Mesothelial cell of epicardium (in vitro differentiated cells): ENCODE data around the gene GPD2. TPM values are rescaled to one million over a fixed set of nuclear protein-coding genes. Genes with fewer than 3 reads are reported as not detected.

Experiments
- DNase-seq, 2 experiments: peaks; one replicate each; pipeline ENCODE4 v3.0.0; 2021; ENCODE audit warnings: low spot score in 2 of 2; ENCODE audit not compliant: unreplicated experiment in 2 of 2
- H3K27ac Mint-ChIP-seq: 2 replicates; pipeline ENCODE4 v1.8.0; 2021; ENCODE audit warnings: mixed read lengths
- H3K27me3 Mint-ChIP-seq: 2 replicates; pipeline ENCODE4 v1.8.0; 2021; ENCODE audit warnings: low read depth, mixed read lengths
- H3K36me3 Mint-ChIP-seq: 2 replicates; pipeline ENCODE4 v1.8.0; 2021; ENCODE audit warnings: mixed read lengths
- H3K4me1 Mint-ChIP-seq: 2 replicates; pipeline ENCODE4 v1.8.0; 2021; ENCODE audit warnings: mixed read lengths
- H3K4me3 Mint-ChIP-seq: 2 replicates; pipeline ENCODE4 v1.8.0; 2021; ENCODE audit warnings: mild to moderate bottlenecking, moderate library complexity, mixed read lengths
- H3K9me3 Mint-ChIP-seq: 2 replicates; pipeline ENCODE4 v1.8.0; 2021; ENCODE audit warnings: mixed read lengths
- total RNA-seq: library from RNA; stranded (reverse); gene quantifications from 3 replicates; pipeline ENCODE4 v1.2.1, GENCODE V29; 2021
- TF ChIP-seq, protein P1 (sequence below): fragments of 200-600 bp; sonication (generic); IDR thresholded peaks from one replicate; pipeline ENCODE4 v1.5.0; 2021; ENCODE audit warnings: antibody characterized with exemption; ENCODE audit not compliant: unreplicated experiment

The GPD2 gene
- total RNA-seq, 1 donor from 2014 or later = 21.7 TPM

DNA sequence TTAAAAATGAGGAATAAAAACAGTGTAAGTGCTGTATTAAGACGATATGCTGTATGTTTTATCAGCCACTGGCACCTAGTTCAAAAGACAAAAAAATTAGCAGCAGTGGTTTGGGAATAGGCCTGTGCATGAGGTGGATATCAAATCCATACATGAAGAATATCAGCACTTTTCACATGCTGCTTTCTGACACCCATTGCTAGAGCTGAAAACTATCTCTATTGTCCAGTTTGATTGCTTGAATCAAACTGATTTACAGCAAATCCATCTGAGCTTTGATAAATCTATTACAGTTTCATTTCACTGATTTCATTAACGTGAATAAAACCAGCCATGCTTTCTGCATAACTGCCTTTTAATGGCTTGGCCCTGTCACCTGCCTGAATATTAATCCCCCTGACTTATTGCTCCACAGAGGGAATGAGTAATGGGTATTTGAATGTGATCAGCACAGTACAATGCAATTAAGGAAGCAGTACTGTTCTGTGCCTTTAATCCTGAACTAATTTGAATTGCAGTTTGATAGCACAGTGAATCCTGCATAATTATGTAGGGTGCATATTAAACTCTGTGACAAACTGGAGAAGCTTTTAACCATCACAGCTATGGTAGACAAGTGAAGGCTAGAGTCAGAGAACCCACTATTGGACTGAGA lies 154.0 kb downstream of the GPD2 start:
- no peak for DNase-seq
- Mint-ChIP-seq H3K36me3 (no peaks in the 10 kb centered on the region), H3K4me1 (peaks cover 2% of the 10 kb centered on the region), H3K4me3 (no peak overlapping the region), H3K27ac (no peak overlapping the region), H3K27me3 (no peaks in the 10 kb centered on the region), H3K9me3 (no peaks in the 10 kb centered on the region)
- TF ChIP-seq, protein P1, sequence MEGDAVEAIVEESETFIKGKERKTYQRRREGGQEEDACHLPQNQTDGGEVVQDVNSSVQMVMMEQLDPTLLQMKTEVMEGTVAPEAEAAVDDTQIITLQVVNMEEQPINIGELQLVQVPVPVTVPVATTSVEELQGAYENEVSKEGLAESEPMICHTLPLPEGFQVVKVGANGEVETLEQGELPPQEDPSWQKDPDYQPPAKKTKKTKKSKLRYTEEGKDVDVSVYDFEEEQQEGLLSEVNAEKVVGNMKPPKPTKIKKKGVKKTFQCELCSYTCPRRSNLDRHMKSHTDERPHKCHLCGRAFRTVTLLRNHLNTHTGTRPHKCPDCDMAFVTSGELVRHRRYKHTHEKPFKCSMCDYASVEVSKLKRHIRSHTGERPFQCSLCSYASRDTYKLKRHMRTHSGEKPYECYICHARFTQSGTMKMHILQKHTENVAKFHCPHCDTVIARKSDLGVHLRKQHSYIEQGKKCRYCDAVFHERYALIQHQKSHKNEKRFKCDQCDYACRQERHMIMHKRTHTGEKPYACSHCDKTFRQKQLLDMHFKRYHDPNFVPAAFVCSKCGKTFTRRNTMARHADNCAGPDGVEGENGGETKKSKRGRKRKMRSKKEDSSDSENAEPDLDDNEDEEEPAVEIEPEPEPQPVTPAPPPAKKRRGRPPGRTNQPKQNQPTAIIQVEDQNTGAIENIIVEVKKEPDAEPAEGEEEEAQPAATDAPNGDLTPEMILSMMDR = no peak

DNA sequence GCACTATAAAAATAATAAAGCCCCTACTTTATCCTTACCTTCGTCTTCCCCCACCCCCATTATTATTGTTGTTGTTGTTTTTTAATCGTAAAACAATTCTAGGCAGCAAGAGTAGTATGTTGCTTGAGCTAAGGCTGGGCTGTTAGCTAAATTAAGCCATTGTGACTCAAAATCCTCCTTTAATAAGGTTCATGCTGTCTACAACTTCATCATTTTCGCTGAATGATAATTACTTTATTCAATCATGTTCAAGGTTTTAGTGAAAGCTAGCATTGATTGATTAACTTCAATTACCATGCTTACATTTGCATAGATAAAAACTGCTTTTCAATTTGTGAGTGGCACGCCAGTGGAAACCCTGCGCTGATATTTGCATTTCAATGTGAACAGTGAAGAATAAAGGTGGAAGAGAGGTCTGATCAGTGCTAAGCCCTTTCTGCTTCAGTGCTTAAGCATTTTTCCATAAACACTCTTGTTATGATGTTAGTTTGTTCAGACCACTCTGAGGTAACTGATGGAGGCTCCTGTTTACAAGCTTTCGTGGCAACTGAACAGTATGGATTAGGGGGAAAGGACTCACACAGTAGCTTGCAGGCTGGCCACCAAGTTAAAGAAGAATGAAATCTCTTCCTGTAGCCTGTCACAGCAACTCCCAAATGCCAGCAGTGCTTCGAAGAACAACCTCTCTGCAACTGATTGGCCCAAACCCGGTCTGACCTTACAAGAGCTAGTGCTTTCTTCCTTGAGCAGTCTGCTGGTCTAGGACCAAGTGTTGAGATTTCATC lies 156.8 kb downstream of the GPD2 start:
- Mint-ChIP-seq H3K4me1 (peaks cover 2% of the 10 kb centered on the region), H3K27ac (no peak overlapping the region), H3K27me3 (peaks cover 2% of the 10 kb centered on the region), H3K4me3 (no peak overlapping the region), H3K36me3 (no peaks in the 10 kb centered on the region), H3K9me3 (no peaks in the 10 kb centered on the region)
- TF ChIP-seq, protein P1 = no peak
- DNase-seq = no peak

DNA sequence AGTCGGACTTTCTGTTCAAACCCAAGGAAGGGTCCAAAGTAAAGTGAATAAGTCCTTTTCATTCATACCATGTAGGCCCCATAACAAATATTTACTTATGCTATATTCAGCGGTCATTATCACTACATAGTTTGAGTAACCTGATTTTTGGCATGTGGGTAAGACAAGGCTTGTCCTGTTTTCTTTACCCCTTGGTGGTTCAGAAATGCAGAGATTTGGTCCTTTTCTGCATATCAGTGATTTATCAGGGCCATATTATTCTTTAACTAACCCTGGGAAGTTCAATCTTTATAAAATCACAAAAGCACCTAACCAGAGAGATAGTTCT lies 157.4 kb downstream of the GPD2 start:
- H3K36me3 Mint-ChIP-seq = no peaks in the 10 kb centered on the region
- H3K9me3 Mint-ChIP-seq = no peaks in the 10 kb centered on the region
- no peak overlapping the region for H3K4me3 Mint-ChIP-seq
- H3K27ac Mint-ChIP-seq = no peak overlapping the region
- H3K27me3 Mint-ChIP-seq = peaks cover 2% of the 10 kb centered on the region
- H3K4me1 Mint-ChIP-seq = peaks cover 2% of the 10 kb centered on the region
- TF ChIP-seq, protein P1 = no peak
- no peak for DNase-seq

DNA sequence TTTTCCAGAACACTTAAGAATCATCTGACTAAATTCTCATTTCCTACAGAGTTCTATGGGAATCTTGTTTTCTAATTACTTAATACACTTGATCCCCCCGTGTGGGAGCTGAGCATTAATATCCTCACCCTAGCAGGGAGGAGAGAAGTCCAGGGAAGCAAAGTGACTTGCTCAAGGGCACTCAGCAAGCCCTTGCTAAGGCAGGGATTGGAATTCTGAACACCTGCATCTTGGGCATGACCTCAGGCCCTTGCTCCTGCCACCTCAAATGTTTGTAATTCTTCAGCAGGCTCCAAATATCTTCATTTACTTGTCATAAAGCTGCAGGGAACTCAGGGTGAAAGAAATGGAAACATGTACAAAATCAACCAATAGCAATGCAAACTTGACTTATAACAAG lies 162.4 kb downstream of the GPD2 start:
- H3K4me3 Mint-ChIP-seq = no peak overlapping the region
- no peaks in the 10 kb centered on the region for H3K9me3 Mint-ChIP-seq
- H3K4me1 Mint-ChIP-seq = no peaks in the 10 kb centered on the region
- no peak overlapping the region for H3K27ac Mint-ChIP-seq
- no peaks in the 10 kb centered on the region for H3K36me3 Mint-ChIP-seq
- peaks cover 2% of the 10 kb centered on the region for H3K27me3 Mint-ChIP-seq
- DNase-seq = no peak
- TF ChIP-seq, protein P1 = no peak

DNA sequence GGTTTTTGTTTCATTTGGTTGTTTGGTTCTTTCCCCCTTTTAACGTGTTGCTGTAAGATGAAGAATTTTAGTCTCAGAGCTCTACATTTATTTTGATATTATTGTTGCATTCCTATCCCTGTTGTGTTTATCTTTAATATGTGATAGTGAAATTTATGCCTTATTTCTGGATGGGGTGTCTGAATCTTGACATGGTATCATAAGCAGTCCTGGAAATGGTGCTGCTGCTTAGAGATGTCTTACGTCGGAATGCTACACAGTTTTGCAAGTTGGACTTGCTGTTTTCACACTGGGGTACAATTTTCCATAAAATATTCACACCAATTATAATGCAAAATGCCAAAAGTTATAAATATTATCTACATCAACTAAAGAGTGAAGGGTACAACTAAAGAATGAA lies 164.0 kb downstream of the GPD2 start:
- no peaks in the 10 kb centered on the region for H3K4me1 Mint-ChIP-seq
- H3K27ac Mint-ChIP-seq = no peak overlapping the region
- H3K4me3 Mint-ChIP-seq = no peak overlapping the region
- no peaks in the 10 kb centered on the region for H3K36me3 Mint-ChIP-seq
- peaks cover 2% of the 10 kb centered on the region for H3K27me3 Mint-ChIP-seq
- no peak for DNase-seq
- no peaks in the 10 kb centered on the region for H3K9me3 Mint-ChIP-seq
- TF ChIP-seq, protein P1 = no peak
